Spinal cord (tissue), 10 donors: ENCODE measurements around the gene RSBN1. TPM values are rescaled to one million over a fixed set of nuclear protein-coding genes. Genes with fewer than 3 reads are reported as not detected.

Experiments used
- DNase-seq, 6 donors: peaks; one replicate each; pipeline versions ENCODE4 v3.0.0 to v3.0.0-alpha.2; 2013 to 2015; ENCODE audit warnings: low spot score in 6 of 6, low read depth in 4 of 6
- H3K27ac ChIP-seq: one replicate; pipeline ENCODE4 v1.5.1; 2013; ENCODE audit warnings: low read depth, low read length, control low read depth
- H3K27me3 ChIP-seq: one replicate; pipeline ENCODE4 v1.6.1; 2013; ENCODE audit warnings: low read length; ENCODE audit not compliant: control insufficient read depth, insufficient read depth
- H3K36me3 ChIP-seq: one replicate; pipeline ENCODE4 v1.6.1; 2013; ENCODE audit warnings: low read length; ENCODE audit not compliant: control insufficient read depth, insufficient read depth
- H3K4me1 ChIP-seq: one replicate; pipeline ENCODE4 v1.6.1; 2013; ENCODE audit warnings: low read length; ENCODE audit not compliant: control insufficient read depth, insufficient read depth
- H3K4me3 ChIP-seq: one replicate; pipeline ENCODE4 v1.5.1; 2013; ENCODE audit warnings: low read depth, low read length, control low read depth
- H3K9me3 ChIP-seq: one replicate; pipeline ENCODE4 v1.6.1; 2013; ENCODE audit warnings: low read length; ENCODE audit not compliant: control insufficient read depth, insufficient read depth
- WGBS: methylation state at CpG from one replicate; pipeline ENCODE4 v1.1.5; 2013; ENCODE audit warnings: missing lambda C conversion rate; ENCODE audit not compliant: insufficient coverage; 5-methylcytosine and 5-hydroxymethylcytosine counted together
- polyA plus RNA-seq, 2 donors: library from polyadenylated mRNA; unstranded; fragments of 120-200 nt; gene quantifications; one replicate each; pipeline ENCODE4 v1.2.1, GENCODE V29; 2013; ENCODE audit not compliant: insufficient read length in 2 of 2
- total RNA-seq, 2 donors: library from RNA; depleted of rRNA in 1 of 2; stranded (reverse); fragments of 120-200 nt in 1 of 2; fragments of >200 nt in 1 of 2; gene quantifications; one replicate each; pipeline versions ENCODE4 v1.2.3 to v1.2.4, GENCODE V29; 2013 to 2014
- donor health status: healthy.

The RSBN1 gene
- total and polyA plus RNA-seq, 4 donors = 17.4 to 33.5 (median 23.1) TPM

DNA sequence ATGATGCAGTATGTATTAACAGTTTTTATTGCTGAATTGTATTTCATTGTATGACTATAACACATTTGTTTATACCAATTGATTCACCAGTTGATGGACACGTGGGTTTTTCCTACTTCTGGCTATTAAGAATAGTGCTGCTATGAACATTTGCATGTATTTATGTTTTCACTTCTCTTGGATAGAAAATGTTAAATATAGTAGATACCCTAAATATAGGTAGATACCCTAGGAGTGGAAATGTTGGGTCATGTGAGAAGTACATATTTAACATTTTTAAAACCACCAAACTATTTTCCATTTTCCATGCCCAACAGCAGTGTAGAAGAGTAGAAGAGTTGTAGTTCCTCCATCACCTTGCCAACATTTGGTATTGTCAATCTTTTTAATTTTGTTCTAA is 60.8 kb downstream of the RSBN1 start:
- Histone ChIP-seq H3K4me3 (no peak overlapping the region), H3K4me1 (no peaks in the 10 kb centered on the region), H3K27ac (no peak overlapping the region), H3K27me3 (no peaks in the 10 kb centered on the region), H3K36me3 (peaks cover 3% of the 10 kb centered on the region), H3K9me3 (no peaks in the 10 kb centered on the region)
- no peak for DNase-seq
- WGBS = no CpG with 5 or more reads among the region's 1 CpG

DNA sequence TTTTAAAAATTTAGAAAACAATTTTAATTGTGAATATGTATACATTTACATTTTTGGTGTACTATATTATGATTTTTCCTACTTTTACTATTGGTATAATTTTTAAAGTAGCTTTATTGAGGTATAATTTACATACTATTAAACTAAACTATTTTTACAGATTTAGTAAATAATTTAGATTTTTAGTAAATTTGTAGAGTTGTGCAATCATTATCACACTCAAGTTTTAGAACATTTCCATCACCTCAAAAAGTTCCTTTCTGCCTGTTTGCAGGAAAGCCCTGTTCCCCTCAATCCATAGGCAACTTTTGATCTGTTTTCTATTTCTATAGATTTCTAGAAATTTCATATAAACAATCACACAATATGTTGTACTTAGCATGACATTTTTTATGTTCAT is 61.2 kb downstream of the RSBN1 start:
- Histone ChIP-seq H3K36me3 (peaks cover 3% of the 10 kb centered on the region), H3K27me3 (no peaks in the 10 kb centered on the region), H3K9me3 (no peaks in the 10 kb centered on the region), H3K27ac (no peak overlapping the region), H3K4me3 (no peak overlapping the region), H3K4me1 (no peaks in the 10 kb centered on the region)
- no peak for DNase-seq

DNA sequence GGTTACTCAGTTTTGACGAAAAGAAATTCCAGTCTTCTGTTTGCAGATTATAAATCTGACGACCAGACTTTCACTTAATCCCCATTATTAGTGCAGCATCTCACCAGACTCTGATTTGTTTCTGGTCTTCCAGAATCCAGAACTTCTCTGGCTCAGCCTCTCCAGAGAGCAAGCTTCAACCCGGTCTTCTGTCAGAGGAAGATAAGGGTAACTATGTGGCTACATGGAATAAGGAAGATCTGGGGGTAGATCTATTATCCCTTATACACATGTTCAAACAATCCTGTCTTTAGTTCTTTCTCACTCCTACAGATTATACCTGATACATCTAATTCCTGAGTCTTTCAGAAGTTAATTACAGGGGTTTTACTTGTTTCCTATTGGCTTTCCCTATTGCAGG is 62.9 kb downstream of the RSBN1 start:
- Histone ChIP-seq H3K4me1 (no peaks in the 10 kb centered on the region), H3K4me3 (no peak overlapping the region), H3K36me3 (peaks cover 3% of the 10 kb centered on the region), H3K9me3 (no peaks in the 10 kb centered on the region), H3K27ac (no peak overlapping the region), H3K27me3 (no peaks in the 10 kb centered on the region)
- WGBS = 94% methylated on average over 2 of the region's 3 CpGs
- no peak for DNase-seq

DNA sequence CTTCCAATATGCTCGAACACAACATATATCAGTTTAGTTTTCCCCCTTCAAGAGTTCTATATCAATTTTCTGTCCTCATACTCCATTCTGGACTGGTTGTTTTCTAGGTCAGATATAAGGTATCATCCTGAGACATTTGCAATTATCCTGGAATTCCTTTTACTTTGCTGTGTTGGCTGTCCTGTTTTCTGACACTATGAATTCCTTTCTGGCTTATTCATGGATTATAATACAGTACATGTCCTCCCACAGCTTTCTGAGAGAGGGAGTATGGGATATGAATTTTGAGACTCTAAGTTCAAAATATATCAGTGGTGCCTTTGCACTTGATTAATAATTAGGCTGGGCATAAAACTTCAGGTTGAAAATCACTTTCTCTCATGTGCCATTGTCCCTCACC is 64.9 kb downstream of the RSBN1 start:
- Histone ChIP-seq H3K27ac (no peak overlapping the region), H3K4me1 (no peaks in the 10 kb centered on the region), H3K36me3 (peaks cover 3% of the 10 kb centered on the region), H3K4me3 (no peak overlapping the region), H3K9me3 (no peaks in the 10 kb centered on the region), H3K27me3 (no peaks in the 10 kb centered on the region)
- no CpG with 5 or more reads among the region's 1 CpG for WGBS
- no peak for DNase-seq

DNA sequence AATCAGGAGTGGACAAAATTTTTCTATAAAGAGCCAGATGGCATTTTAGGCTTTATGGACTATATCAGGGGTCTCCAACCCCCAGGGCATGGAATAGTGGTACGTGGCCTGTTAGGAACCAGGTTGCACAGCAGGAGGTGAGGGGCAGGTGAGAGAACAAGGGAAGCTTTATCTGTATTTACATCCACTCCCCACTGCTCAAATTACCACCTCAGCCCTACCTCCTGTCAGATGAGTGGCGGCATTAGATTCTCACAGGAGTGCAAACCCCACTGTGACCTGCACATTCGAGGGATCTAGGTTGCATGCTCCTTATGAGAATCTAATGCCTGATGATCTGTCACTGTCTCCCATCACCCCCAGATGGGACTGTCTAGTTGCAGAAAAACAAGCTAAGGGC is 66.9 kb downstream of the RSBN1 start:
- Histone ChIP-seq H3K36me3 (peaks cover 3% of the 10 kb centered on the region), H3K4me1 (no peaks in the 10 kb centered on the region), H3K27ac (no peak overlapping the region), H3K4me3 (no peak overlapping the region), H3K27me3 (no peaks in the 10 kb centered on the region), H3K9me3 (no peaks in the 10 kb centered on the region)
- WGBS = 92% methylated on average over 2 of the region's 3 CpGs
- DNase-seq = no peak

DNA sequence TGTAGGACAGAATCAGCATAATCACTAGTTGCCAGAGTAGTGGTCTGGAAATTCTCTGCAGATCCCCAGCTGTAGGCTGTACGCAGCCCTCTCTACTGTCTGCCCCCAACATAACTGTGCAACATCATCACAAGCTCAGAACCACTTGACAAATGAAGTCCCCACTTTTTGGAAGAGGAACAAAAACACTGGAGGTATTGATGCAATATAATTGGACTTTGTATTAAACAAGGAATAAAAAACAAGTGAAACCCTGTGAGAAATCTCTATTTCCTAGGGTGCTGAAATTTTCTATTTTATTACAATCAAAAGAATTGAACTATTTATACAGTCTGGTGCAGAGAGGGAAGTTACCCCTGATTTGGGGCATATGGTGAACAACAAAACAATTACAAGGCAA is 68.2 kb downstream of the RSBN1 start:
- Histone ChIP-seq H3K27ac (no peak overlapping the region), H3K27me3 (no peaks in the 10 kb centered on the region), H3K9me3 (no peaks in the 10 kb centered on the region), H3K4me3 (no peak overlapping the region), H3K36me3 (no peaks in the 10 kb centered on the region), H3K4me1 (no peaks in the 10 kb centered on the region)
- no CpG with 5 or more reads among the region's 1 CpG for WGBS
- no peak for DNase-seq

DNA sequence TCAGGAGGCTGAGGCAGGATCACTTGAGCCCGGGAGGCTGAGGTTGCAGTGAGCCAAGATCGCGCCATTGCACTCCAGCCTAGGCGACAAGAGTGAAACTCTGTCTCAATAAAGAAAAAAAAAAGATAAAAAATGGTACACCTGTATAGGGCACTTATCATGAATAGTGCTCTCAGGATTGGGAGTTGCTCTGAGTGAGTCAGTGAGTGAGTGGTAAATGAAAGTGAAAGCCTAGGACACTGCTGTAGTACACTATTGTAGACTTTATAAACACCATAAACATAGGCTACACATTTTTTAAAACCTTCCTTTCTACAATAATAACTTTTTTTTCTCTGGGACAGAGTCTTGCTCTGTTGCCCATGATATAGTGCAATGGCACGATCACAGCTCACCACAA is 69.8 kb downstream of the RSBN1 start:
- Histone ChIP-seq H3K27me3 (no peaks in the 10 kb centered on the region), H3K4me1 (no peaks in the 10 kb centered on the region), H3K36me3 (peaks cover 3% of the 10 kb centered on the region), H3K9me3 (no peaks in the 10 kb centered on the region), H3K4me3 (no peak overlapping the region), H3K27ac (no peak overlapping the region)
- DNase-seq = no peak
- WGBS = 100% methylated on average over 4 of the region's 5 CpGs

DNA sequence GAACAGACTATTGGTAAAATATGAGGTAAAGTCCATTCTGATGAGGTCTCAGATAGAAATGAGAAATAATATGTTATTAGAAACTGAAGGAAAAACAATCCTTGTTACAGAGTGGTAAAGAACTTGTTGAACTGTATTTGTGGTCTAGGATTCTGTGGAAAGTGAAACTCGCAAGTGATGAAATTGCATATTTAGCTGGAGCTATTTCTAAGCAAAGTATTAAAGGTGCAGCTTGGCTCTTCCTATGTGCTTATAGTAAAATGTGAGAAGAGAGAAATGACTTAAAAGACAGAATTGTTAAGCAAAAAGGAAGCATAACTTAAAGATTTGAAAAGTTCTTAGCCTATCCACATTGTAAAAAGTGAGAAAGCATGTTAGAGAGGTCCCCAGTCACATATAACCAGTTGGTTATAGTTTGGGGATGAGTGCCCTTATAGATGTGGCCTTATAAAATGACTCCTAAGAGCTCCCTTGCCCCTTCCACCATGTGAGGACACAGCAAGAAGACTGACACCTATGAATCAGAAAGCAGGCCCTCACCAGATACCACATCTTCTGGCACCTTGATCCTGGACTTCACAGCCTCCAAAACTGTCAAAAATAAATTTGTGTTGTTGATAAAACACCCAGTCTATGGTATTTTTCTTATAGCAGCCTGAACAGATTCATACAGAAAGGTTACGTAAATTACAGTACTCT is 77.8 kb downstream of the RSBN1 start:
- peaks cover 11% of the 10 kb centered on the region for H3K36me3 ChIP-seq
- 100% methylated on average over 1 of the region's 2 CpGs for WGBS
- no peak overlapping the region for H3K4me3 ChIP-seq
- H3K27me3 ChIP-seq = no peaks in the 10 kb centered on the region
- no peak overlapping the region for H3K27ac ChIP-seq
- no peaks in the 10 kb centered on the region for H3K4me1 ChIP-seq
- DNase-seq = no peak
- H3K9me3 ChIP-seq = no peaks in the 10 kb centered on the region

DNA sequence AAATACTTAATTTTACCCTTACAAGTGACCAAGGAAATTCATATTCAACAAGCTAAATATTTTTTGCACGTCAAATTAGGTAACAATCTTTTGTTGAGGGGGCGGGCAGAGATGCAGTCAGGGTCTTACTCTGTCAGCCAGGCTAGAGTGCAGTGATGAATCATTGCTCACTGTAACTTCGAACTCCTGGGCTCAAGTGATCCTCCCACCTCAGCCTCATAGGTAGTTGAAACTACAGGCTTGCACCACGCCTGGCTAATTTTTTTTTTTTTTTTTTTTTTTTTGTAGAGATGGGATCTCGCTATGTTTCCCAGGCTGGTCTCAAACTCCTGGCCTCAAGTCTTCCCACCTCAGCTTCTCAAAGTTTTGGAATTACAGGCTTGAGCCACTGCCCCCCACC is 79.5 kb downstream of the RSBN1 start:
- H3K27ac ChIP-seq = no peak overlapping the region
- DNase-seq = no peak
- 100% methylated on average over 2 of the region's 5 CpGs for whole genome bisulfite sequencing
- H3K4me3 ChIP-seq = no peak overlapping the region
- H3K36me3 ChIP-seq = peaks cover 11% of the 10 kb centered on the region
- H3K4me1 ChIP-seq = no peaks in the 10 kb centered on the region
- H3K9me3 ChIP-seq = no peaks in the 10 kb centered on the region
- no peaks in the 10 kb centered on the region for H3K27me3 ChIP-seq

DNA sequence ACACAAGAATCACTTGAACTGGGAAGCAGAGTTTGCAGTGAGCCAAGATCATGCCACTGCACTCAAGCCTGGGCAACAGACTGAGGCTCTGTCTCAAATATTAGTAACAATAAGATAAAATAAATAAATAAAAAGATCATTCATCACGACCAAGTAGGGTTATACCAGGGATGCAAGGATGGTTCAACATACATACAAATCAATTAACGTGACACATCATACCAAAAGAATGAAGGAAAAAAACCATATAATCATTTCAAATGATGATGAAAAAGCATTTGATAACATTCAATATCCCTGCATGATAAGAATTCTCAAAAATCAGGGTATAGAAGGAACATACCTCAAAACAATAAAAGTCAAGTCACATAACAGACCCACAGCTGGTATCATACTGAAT is 91.3 kb downstream of the RSBN1 start:
- no CpG with 5 or more reads among the region's 2 CpGs for WGBS

More for the DNA sequence above, 91.3 kb downstream of the RSBN1 start:
- Histone ChIP-seq H3K27me3 (no peaks in the 10 kb centered on the region), H3K9me3 (peaks cover 5% of the 10 kb centered on the region), H3K4me3 (no peak overlapping the region), H3K36me3 (peaks cover 18% of the 10 kb centered on the region), H3K27ac (no peak overlapping the region), H3K4me1 (no peaks in the 10 kb centered on the region)
- DNase-seq = no peak
